Suppressor macrophage (primary cell): ENCODE measurements around the gene CHDH.

Experiments
- DNase-seq, 4 experiments: peaks; one replicate each; pipeline ENCODE4 v3.0.0-alpha.2; 2020 to 2022
- total RNA-seq, 17 experiments: gene quantifications; one replicate each; lab custom pipeline; 2026; ENCODE audit warnings: mixed read lengths in 6 of 17, inconsistent platforms in 3 of 17; lab: John Stamatoyannopoulos, UW

The CHDH gene, protein sequence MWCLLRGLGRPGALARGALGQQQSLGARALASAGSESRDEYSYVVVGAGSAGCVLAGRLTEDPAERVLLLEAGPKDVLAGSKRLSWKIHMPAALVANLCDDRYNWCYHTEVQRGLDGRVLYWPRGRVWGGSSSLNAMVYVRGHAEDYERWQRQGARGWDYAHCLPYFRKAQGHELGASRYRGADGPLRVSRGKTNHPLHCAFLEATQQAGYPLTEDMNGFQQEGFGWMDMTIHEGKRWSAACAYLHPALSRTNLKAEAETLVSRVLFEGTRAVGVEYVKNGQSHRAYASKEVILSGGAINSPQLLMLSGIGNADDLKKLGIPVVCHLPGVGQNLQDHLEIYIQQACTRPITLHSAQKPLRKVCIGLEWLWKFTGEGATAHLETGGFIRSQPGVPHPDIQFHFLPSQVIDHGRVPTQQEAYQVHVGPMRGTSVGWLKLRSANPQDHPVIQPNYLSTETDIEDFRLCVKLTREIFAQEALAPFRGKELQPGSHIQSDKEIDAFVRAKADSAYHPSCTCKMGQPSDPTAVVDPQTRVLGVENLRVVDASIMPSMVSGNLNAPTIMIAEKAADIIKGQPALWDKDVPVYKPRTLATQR
- total RNA-seq, result 0 to 4.1 (median 0.13) reads per million in 17 experiments

DNA sequence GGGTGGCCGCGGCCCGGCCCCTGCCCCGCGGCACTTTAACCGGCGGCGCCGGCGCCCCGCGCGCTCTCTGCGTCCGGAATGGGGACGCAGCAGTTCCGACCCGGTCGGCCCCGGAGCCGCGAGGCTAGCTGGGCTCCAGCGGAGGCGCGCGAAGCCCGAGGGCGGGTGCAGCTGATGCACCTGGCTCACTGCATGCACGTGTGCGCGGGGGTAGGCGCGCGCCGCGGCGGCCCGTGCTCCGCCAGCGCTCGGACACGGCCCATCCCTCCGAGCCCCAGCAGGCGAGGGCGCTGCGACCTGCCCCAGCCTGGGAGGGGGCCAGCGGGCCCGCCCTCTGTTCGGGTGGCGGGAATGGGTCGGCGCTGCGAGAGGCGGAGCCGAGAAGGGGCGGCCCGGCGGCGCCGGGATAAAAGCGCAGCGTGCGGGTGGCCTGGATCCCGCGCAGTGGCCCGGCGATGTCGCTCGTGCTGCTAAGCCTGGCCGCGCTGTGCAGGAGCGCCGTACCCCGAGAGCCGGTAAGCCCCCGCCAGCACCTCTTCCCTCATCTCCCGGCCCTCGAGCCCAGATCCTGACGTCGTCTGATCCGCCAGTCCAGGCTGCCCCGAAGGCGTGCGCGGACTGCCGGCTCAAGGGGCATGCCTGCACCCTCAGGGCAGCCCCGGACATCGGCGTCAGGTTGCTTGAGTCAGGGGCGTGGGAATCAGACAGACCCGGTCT, at the start of gene CHDH, which contains the start of gene IL17RB:
Gene CHDH, minus strand, starts transcription at position 286 of the 717 bp plus-strand sequence. CDS start 22,411 bp downstream, outside the sequence.
Gene IL17RB, plus strand, starts transcription at position 435 of the 717 bp plus-strand sequence. Its CDS starts 21 bp downstream, at position 456.
- DNase-seq, result peak in 3 of 4 experiments; percentile 8 to 38 (median 24)

DNA sequence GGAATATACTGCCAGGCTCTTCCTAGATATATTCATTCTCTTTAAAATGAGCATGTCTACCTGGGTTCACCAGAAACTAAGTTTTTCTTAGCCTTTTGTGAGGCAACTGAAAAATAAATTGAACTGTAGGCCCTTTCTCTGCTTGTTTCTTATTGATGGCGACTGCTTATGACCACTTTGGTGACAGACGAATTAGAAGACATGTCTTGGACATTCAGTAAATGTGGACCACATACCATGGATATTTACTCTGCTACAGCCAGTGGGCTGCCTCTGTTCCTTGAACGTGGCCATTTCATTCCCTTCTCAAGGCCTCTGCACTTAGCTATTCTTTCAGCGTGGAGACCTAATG, 46.0 kb upstream of the CHDH start:
- peak in 1 of 4 experiments; percentile 15 for DNase-seq

DNA sequence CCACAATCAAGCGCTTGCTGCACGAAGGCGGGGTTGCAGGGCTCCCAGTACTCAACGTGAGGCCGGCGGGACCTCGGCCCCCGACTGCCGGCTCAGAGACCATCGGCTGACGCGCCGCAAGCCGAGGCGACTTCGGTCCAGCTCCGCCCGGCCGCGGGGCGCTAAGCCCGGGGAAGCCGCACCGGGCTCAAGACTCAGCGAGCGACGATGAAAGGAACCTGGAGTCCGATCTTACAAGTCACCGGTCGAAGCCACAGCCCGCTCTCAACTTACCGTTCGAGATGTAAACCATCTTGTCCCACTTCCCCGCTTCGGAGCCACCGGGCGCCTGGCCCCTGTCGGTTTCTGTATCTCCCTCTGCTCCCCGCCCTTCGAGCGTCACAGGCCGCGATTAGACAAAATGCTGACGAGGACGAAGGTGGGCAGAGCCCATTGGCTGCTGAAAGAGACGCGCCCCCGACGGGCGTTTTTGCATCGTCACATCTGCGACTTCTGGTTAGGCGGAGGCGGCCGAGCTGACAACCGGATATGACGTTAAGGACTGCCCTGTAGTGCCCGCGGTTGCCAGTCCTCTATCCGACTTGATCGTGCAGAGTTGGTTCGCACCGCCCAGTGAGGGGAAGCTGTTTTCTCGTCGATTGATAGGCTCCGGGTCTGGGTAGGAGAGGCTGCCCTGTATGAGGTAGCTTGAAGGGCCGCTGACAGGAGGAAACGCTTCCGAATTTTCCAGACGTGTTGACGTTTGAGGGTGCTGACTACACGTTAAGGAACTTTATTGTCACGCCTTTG, 45.5 kb upstream of the CHDH start, which contains the start of gene SELENOK:
Gene SELENOK, minus strand, starts transcription at position 363 of the 789 bp plus-strand sequence.
- peak; percentile 99 to 100 (median 100) for DNase-seq

DNA sequence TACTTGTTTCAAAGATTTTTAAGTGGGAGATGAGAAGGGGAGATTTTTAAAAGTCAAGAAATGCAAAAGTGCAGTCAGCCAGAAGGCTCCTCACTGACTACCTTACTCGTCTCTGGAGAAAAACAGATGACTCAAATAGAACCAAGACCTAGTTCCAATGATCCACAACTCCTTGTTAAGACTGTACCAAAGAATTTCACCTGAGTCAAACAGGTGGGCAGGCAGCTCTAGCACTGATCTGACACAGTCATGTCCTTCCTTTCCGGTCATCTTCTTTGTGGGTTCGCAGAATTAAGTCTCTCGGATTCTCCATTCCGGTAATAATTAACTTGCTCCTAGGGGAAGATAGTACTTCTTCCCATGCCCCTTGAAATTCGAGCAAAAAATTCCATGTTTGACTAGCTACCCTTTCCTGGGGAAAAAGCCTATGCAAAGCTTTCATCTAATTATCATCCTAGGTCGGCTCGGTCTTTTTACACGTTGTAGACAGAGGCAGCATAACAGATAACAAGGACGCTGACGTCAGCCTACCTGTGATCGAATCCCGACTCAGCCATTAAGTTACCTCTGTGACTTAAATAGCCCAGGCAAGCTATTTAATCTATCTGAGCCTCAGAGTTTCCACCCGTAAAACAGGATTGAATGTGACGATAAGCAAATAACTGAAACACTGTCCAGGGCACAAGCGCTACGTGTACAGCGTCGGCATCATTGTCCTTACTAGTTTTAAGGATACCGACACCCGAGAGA, 44.7 kb upstream of the CHDH start:
- DNase-seq, result no peak

DNA sequence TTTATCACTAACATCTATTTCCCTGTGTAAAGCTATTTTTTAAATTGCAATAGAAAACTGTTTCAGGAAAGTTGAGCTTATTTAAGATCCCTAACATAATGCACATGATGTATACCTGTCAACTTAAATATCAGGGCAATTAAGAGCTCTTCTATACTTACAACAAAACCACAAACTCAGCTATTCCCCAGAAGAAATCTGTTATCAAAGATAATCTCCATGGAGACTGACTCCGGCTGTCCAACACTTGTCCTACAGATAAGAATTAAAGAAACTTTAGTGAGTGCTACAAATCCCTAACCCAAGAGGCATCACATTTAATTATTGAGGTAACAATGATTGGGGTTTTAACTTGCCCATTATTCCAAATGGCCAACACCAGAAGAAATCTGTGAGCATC, 42.0 kb upstream of the CHDH start:
- DNase-seq, result no peak

DNA sequence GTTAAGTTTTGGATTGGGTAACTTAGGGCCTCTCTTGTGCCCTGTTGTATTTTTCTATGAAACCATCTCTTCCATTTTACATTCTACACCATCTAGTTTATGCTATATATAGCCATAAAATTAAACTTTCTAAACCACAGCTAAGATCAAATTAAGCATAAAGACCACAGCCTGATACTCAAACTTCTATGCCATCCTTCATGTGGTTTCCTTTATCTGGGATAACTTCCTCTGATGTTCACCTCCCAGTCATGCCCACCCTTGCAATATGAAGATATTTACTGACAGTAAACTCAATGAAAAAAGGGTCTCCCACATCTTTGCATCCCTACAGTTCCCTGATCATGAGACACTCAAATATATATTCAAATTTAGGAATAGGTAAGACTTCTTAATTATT, 41.2 kb upstream of the CHDH start:
- no peak for DNase-seq

DNA sequence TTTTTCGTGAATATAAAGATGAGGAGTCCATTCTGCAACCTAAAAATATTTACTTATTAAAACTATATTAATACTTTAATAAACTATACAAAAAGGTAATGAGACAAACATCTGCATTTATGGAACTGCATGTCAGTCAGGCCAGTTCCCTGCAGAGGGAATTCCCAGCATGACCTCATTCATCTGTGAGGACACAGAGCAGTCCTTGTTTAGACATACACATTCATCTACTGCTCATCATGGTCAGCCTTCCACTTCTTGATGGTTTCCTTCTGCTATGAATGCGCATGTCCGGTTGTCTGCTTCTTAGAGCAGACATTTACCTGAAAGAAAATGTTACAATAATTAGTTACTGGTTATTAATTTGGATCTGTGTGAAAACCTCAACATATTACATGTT, 39.0 kb upstream of the CHDH start:
- DNase-seq, result peak in 3 of 4 experiments; percentile 28 to 44 (median 43)

DNA sequence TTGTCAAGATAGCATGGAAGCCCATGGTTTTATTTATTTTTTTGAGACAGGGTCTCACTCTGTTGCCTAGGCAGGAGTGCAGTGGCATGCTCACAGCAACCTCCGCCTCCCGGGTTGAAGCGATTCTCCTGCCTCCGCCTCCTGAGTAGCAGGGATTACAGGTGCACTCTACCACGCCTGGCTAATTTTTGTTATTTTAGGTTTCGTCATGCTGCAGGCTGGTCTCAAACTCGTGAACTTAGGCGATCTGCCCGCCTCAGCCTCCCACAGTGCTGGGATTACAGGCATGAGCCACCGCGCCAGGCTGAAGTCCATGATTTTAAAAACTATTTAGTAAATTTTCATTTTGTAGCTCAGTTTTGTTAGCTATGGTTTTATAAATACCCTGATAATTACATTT, 38.4 kb upstream of the CHDH start:
- no peak for DNase-seq

DNA sequence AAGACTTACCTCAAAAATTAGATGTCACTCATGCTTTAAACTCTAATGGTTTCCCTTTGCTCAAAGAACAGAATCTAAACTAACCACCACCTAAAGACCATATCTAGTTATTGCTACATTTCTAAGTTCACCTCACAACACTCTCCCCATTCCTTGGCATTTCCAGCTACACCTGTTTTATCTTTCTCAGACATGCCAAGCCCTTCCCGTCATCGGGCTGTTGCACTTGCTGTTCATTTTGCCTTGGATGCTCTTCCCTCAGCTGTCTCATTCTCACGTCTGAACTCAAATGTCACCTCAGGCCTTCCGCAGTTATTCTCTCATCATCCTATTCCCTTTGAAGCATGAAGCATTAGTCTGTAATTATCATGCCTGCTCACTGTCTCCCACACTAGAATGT, 36.8 kb upstream of the CHDH start:
- no peak for DNase-seq

DNA sequence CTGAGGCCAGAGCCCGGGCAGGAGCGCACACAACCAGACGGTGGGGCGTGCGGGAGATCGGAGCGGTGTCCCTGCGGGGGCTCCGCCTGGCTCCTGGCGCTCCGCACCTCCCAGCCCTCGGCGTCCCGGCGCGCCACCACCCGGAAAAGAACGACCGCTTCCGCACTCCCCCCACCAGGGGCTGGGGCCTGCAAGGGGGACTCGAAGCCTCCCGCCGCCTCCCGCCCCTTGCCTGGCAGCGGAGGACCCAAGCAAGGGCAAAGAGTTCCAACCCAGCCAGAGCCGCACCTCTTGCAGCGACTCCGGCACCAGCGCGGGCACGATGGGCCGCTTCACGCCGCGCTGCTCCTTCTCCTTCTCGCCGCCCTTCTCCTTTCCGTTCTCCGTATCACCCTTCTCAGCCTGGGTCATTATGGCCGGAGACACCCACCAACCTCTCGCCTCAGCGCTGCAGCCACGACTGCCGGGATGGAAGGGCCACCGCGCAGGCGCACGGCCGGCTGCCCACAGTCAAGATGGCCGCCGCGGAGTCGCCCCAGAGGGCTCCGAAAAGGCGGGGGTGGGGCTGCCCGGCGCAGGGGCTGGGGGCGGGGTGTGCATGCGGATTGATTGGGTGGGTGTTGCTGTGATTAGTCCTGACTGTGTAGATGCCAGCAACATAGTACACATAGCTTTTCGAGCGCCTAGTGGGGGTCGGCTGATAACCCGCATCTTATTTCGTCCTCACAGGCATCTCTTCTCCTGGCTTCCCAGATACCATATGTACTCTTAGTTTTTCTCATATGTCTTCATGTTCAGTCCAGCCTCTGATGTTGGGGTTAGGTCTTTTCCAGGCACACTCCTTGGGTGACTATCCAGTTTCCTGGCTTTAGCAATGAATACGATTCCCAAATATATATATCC, 35.7 kb upstream of the CHDH start, which contains the start of gene ACTR8:
Gene ACTR8, minus strand, starts transcription at position 462 of the 903 bp plus-strand sequence. Its CDS starts 51 bp downstream, at position 411.
- DNase-seq, result peak; percentile 89 to 95 (median 92)

DNA sequence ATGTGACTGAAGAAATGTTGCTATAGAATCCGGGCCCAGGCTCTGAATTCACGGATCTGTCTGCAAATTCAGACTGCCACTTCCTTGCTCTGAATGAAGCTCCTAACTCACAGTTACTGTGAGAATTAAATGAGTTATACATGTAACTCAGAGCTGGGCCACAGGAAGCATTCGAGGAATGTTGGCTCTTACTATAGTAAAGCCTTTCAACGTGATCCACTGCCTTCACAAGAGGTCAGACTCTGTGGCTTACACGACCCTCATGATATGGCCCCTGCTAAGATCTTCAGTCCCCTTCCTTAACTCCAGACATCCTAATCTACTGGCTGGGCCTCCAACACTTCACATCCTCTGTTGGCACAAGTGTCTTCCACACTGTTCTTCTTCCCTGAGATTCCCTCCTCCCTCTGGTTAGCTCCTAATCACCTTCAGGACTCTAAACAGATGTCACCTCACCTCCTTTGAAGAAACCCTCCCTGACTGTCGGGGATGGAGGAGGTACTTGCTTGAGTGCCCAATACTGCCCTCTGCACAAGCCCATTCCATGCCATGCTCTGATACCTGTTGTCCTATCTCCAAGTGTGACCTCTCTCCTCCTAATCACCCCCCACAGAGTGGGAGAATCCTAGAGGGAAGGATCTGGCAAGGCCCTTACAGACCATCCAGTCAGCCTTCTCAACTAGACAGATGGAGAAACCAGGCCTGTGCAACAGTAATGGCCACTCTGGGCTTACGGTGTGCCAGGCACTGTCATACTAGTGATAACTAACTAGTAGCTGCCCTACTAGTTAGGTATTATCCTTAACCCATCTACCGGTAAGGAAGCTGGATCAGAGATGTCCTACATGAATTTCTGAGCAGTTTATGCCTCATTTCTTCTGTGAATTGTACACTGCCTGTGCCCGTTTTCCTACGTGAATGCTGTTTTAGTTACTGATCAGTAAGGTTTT, 34.5 kb upstream of the CHDH start:
- DNase-seq, result peak in 1 of 4 experiments; percentile 4

DNA sequence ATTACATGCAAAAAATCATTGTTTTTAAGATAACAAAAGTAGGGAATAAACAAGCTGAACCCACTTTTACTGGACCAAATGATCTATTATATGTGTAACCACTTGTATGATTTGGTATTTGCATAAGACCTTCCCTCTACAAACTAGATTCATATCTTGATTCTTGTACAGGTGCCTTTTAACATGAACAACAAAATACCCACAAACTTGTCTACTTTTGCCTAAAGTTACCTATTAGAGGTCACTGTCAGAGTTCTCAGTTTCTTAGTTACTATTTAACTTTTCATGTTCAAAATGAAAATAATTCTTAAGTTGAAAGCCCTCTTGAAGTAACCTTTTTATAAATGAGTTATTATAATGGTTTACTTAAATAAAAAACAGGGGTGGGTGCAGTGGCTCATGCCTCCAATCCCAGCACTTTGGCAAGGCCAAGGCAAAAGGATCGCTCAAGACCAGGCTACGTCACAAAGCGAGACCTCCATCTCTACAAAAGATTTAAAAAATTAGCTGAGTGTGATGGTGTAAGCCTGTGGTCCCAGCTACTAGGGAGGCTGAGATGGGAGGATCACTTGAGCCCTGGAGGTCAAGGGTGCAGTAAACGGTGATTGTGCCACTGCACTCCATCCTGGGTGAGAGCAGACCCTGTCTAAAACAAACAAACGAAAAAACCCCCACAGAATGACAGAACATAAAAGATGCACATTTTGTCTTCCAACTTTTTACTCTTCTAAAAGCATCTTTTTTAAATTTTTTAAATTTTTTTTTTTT, 19.7 kb upstream of the CHDH start:
- DNase-seq, result no peak

DNA sequence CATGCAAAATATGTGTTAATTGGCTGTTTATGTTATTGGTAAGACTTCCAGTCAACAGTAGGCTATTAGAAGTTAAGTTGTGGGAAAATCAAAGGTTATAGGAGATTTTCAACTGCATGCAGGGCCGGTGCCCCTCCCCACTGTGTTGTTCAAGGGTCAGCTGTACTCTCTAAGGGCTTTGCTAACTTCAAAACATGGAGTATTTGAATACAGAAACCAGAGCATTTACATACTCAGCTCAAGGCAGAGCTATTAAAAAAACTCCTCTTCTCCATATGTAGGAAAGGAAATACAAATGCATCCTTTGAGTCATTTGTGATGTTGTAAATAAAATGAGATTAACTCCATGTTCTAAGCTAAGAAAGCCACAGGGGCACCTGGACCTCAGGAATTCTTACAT, 16.9 kb upstream of the CHDH start:
- no peak for DNase-seq

DNA sequence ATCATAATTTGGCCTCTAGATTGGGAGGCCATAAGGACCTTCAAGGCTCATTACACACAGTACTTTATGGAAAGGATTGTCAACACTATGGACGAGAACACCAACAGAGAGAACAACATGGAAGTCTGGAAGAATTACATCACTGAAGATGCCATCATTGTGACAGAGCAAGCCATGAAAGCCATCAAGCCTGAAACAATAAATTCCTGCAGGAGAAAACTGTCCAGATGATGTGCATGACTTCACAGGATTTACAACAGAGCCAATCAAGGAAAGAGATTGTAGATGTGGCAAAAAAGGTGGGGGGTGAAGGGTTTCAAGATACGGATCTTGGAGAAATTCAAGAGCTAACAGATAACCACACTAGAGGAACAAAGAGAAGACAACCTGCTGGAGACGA, 16.0 kb upstream of the CHDH start:
- DNase-seq, result no peak

DNA sequence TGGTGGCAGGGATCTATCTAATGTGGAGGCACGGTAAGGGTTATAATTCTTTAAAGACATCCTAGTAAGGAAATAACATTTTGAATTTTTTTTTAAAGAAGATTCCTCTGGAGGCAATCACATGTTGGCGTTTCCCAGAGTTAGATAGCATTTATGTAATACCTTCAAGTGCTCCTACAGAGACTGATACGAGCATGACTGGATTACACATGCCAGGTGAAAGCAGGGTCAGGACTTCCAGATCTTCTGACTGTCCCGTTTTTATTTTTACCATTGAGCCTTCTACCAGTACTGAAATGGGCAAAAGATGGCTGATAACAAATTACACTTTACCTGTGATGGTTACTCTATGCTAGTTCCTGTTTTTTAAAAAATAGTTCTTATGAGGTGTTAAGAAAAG, 14.0 kb upstream of the CHDH start:
- no peak for DNase-seq

DNA sequence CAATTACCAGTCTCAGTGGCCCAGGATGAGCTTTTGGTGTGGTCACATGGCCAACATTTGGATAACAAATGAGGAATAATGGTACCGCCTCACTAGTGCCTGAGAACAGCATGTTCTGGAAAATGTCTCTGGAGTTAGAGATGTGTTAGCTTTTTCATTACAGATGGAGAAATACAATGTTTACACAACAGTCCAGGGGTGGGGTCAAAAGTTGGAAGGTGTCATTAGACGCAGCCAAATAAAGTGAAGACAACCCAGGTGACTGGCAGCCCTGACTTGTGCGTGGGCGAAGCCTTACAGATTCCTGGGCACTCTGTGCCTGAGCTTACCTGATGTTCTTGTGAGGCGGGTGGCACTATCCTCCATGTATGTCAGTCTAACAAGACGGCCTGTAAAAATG, 13.0 kb upstream of the CHDH start:
- no peak for DNase-seq

DNA sequence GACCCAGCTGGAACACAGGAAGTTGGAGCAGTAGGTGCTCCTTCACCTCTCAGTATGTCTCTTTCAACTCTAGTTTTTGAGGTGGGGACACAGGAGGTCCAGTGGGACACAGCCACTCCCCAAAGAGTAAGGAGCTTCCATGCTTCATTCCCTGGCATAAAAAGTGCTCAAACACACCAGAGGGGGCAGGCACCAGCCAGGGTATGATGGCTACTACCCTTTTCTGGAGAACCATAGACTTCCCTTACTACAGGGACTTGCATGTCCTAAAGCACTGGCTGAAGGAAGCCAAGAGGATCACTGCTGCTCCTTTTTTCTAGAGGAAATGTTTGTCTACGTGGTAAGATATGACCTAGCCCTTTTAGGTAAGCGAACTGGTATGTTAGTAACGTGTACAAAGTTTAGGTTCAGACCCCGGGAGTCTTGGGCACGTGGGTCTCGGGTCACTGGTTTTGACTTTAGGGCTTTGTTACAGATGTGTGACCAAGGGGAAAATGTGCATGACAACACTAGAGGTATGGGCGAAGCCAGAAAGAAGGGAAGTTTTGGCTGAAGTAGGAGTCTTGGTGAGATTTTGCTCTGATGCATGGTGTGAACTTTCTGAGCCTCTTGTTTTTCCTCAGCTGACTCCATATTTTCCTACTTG, 12.0 kb upstream of the CHDH start:
- peak in 2 of 4 experiments; percentile 8 to 13 for DNase-seq

DNA sequence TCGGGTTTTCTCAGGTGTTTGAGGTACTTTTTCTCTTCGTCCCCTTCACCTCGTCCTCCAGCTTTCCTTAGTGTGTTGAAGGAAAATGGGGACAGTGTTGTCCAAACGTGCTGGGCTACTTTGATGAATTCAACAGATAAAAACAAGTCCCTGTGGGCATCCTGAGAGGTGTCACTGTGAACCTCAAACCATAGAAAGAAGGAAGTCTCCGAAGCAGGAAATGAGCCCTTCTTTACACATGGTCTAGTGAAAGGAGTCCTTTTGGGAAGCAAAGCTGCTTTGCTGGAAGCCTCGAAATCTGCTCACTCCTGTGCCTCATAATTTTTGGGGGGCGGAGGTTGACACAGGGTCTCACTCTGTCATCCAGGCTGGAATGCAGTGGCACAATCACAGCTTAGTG, 10.7 kb upstream of the CHDH start:
- peak in 1 of 4 experiments; percentile 17 for DNase-seq
